NAMALWA (cell line): ENCODE measurements around the gene PHLDA3.

ENCODE experiments used
- DNase-seq: peaks from one replicate; pipeline ENCODE4 v3.0.0-alpha.2; 2015; ENCODE audit warnings: low spot score

PHLDA3 gene

DNA sequence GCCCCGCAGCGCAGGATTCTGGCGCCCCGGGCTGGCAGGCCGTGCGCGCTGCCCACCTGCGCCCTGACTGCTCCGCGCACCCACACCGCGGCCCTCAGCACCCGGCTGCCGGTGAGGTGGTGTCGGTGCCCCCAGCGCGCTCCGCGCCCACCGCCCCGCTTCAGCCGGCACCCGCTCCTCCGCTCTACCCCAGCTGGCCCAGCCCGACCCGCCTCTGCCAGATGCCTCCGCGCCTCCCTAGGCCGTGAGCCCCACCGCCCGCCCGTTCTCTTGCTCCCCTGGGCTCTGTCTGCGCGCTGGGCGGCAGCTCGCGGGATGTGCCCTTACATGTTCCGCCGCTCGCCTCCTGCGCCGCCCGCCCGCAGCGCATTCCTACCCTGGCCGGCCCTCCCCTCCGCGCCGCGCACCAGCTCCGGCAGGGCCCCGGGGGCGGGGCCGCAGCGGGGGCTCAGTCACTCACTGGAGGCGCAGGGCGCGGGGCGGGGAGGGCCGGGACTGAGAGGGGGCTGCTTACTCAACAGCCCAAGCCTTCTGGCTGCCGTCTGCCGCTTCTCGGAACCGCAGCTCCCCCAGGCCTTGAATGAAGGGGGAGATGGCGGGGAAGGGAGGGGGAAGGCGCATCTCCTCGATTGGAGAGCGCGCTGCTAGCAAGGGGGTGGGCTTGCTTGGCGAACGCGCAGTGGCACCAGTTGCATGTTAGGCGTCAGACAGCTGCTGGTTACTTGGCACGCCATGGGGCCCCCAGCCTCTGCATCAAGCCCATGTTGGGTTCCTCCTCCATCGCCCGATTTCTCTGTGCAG is at the start of gene PHLDA3:
PHLDA3 (minus strand) TSS at position 345 of the 801 bp plus-strand sequence. CDS start 402 bp downstream, outside the sequence.
- no peak for DNase-seq

DNA sequence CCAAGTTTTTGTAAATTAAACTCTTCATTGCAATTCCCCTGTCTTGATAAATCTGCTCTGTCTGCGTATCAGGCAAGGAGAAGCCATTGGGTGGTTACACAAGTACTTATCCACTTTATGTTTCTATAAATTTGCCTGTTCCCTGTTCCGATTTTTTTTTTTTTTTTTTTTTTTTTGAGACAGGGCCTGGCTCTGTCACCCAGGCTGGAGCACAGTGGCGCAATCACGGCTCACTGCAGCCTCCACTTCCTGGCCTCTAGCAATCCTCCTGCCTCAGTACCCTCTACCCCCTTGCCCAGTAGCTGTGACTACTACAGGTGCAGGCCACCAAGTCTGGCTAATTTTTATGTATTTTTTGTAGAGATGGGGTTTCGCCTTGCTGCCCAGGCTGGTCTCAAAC is 49.1 kb upstream of the PHLDA3 start:
- no peak for DNase-seq

DNA sequence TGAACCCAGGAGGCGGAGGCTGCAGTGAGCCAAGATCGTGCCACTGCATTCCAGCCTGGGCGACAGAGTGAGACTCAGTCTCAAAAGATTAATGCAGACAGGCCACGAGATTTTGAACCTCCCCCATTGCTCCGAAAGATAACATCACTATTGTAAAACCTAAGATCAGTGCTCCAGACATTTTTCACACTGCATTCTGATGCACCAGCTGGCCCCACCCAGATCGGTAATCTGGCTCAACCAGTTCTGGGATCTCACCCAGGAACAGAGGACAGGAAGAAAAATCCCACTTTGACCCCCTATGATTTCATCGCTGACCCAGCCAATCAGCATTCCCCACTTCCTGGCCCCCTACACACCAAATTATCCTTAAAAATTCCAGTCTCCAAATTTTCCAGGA is 48.6 kb upstream of the PHLDA3 start:
- DNase-seq: no peak

DNA sequence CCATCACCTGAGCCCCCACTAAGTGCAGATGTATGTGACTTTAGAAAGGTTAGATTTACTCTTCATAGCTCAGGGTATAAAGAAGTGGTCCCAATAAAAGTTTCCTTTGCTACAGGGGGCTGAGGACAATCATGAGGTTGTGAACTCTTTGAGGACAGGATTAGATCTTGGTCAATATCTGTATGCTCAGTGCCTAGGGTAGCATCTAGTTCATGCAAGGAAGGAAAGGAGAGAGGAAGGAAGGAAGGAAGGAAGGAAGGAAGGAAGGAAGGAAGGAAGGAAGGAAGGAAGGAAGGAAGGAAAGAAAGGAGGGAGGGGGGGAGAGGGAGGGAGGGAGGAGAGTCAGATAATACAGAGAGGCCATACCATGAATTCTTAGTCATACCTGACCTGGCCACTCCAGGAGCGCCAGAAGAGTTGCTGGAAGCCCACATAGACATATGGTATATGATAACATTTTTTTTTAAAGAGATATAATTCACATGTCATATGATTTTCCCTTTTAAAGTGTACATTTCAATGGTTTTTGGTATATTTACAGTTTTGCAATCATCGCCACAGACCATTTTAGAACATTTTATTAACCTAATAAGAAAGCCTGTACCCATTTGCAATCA is 47.6 kb upstream of the PHLDA3 start:
- DNase-seq: no peak

DNA sequence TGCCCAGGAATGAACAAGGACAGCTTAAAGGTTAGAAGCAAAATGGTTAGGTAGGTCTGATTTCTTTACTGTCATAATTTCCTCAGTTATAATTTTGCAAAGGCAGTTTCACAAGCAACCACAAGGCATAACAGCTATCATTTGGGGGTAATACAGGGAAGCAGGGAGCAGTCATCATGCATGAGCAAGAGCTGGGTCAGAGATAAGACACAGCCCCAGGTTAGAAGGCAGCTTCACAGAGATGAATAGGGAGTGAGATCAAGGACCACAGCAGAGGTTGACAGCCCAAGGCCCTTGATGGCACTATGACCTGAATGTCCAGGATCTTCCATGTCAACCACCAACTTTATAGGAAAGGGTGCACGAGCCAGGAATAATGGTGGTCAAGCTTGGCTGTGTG is 46.9 kb upstream of the PHLDA3 start:
- no peak for DNase-seq

DNA sequence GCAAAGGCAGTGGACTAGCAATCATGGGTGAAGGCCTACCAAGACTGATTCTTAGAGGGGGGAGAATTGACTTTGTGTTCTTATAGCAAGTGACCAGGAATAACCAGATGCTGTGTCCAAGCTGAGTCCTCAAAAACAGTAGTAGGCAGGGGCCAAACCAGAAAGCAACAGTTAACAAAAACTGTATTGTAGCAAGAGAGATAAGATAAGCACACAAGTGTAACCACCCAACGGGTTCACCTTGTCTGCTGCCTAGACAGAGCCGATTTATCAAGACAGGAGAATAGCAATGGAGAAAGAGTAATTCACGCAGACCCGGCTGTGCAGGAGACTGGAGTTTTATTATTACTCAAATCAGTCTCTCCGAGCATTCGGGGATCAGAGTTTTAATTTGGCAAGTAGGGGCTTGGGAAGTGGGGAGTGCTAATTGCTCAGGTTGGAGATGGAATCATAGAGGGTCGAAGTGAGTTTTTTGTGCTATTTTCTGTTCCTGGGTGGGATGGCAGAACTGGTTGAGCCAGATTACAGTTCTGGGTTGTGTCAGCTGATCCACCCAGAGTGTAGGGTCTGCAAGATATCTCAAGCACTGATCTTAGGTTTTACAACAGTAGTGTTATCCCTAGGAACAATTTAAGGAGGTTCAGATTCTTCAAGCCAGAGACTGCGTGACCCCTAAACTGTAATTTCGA is 46.2 kb upstream of the PHLDA3 start:
- DNase-seq: no peak

DNA sequence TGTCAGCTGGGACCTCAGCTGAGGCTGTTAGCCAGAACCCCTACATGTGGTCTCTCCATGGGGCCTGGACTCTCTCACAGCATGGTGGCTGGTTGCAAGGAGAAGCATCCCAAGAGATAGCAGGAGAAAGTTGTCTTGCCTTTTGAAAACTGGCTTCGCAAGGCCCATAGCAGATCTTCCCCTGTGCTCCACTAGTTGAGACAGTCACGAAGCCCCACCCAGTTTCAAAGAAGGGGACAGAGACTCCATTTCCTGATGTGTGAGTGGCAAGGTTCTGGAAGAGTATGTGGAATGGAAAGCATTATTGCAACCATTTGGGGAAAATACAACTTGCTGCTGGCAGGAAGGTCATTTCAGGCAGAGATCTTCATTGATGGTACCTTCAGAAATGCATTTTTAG is 45.5 kb upstream of the PHLDA3 start:
- no peak for DNase-seq

DNA sequence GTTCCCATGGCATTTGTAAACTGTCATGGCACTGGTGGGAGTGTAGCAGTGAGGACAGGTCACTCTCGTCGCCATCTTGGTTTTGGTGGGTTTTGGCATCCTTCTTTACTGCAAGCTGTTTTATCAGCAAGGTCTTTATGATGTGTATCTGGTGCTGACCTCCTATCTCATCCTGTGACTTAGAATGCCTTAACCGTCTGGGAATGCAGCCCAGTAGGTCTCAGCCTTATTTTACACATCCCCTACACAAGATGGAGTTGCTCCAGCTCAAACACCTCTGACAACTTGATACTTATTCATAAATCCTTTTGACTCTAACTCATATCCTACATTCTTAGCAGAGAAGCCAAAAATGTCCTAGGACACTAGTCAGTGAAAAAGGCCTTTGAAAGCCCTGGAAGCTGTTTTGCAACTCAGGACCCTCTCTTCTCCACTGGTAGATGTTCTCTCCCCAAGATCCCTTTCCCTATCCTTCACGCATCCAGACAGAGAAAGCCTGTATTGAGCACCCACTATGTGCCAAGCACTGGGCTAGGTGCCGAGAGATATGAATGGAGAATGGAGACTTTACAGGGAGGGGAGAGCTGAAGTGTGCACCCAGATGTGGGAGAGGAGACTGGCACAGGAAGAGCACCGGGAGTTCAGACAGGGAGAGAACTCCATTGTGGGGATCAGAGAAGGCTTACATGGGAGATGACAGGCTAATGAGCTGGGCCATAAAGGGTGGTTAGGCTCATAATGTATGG is 44.7 kb upstream of the PHLDA3 start:
- no peak for DNase-seq

DNA sequence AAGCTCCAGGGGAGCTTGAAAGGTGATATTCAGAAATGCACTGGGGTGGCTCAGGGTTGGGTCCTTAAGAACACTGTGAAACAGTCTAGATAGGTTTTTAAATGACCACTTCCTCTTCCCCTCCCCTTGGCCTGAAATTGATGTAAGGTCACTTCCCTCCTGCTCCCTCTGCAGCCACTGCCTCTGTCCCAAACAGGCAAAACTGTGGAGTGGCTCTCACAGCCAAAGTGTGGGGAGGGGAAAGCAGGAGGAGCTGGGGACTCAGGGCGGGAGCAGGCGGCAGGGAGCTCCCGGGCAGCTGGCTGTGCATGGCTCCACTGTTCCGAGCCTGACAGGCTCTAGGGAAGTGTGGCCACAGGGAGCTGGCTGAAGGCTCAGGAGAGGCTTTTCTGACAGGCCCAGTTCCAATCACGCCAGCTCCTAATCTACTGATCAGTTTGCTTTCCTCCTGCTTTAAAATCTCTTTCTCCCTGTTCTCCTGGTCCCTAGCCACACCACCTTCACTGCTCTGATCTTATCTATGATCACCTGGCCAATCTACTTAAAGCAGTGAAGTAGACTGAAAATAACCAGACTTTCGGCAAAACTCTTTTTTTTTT is 43.1 kb upstream of the PHLDA3 start:
- DNase-seq: no peak

DNA sequence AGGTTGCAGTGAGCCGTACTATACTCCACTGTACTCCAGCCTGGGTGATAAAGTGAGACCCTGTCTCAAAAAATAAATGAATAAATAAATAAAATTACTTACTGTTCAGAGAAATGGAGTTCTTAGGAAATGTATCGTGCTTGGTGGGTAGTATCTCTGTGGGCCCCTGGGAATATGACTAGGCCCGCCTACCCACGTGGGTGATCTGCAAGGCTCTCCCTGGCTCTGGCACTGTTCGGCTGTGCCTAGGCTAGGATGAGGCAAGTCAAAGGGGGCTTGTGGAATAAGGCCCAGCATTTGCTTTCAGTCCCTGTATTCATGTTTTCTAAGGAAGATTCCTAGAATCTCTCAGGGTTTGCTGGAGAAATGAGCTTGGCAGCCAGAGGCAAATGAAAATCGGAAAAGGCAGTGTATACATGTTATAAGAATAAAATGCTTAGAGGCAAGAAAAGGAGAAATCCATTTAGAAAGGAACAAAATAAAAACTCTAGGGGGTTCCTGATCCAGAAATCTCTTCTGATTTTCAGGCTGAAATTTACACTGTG is 42.5 kb upstream of the PHLDA3 start:
- DNase-seq: no peak

DNA sequence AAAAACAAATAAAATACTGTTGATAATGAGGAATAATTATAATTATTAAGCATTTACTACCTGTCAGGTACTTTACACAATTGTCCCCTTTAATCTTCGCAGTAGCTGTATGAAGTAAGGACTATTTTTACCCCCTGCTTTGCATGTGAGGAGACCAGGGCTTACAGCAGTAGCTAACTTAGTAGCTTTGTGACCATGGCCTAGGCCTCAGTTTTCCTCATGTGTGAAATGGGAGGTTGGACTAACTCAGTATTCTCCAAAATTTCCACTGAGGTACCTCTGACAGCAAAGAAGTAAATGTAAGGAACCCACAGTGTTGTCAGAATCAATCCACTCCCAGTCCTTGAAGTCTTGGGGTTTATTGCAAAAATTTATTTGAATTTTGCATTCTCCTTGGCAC is 41.7 kb upstream of the PHLDA3 start:
- no peak for DNase-seq

DNA sequence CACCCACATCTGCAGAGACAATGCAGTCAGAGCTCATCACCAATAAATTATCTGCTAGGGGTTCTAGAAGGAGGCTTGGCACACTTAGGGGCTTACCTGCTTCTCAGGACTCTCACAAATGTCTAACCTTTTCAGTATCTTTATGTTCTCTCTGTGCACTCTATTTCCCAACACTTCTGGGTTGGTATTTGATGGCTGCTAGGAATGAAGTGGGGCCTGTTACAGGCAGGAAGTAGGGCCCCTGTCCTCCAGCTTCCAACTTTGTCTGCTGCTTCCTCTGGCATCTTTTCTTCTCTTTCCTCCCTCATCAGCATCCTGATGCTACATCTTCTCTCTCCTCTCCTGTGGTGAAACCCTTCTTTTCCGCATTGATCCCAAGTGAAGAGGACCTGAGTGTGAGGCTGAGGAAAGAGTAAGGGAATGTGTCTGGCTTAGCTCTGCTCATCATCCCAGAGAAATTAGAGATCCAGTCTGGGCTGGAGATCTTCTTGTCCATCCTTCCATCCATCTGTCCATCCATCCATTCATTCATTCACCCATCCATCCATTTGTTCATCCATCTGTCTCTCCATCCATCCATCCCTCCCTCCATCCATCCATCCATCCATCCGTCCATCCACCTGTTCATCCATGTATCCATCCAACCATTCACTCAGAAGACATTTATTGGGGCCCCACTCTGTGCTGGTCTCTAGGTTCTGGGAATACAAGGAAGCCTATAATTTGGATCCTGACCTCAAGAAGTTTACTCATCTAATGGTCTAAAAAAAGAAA is 40.8 kb upstream of the PHLDA3 start:
- DNase-seq: no peak

DNA sequence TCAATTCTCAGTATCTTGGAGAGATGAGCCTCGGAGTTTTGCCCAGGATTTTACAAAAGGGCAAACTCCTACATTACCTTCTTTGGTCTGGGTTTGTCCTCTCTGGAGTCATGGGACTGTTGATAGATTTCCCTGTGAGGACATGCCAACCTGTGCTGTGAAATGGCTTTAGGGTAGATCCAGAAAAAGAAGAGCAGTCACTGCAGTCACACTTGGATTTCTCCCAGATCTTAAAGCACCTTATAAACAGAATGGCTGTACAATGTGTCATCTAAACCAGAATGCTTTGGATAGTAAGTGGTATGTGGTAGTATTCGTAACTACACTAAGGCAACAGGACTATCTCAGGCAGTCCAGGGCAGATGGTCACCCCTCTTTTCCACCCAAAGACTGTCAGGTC is 39.8 kb upstream of the PHLDA3 start:
- DNase-seq: no peak

DNA sequence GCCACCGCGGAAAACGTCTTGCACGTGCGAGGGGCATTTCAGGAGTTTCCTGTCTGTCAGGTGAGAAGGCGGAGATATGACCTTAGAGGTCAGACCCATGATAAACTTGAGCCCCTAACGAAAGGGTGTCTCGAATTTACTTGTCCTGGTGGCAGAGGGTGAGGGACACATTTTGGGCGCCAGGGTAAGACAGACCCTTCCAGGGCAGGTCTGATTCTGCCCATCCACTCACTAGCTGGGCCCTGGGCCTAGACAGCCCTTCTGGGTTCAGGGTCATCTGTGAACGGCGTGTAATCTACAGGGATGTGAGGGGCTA is 38.3 kb upstream of the PHLDA3 start:
- DNase-seq: no peak

DNA sequence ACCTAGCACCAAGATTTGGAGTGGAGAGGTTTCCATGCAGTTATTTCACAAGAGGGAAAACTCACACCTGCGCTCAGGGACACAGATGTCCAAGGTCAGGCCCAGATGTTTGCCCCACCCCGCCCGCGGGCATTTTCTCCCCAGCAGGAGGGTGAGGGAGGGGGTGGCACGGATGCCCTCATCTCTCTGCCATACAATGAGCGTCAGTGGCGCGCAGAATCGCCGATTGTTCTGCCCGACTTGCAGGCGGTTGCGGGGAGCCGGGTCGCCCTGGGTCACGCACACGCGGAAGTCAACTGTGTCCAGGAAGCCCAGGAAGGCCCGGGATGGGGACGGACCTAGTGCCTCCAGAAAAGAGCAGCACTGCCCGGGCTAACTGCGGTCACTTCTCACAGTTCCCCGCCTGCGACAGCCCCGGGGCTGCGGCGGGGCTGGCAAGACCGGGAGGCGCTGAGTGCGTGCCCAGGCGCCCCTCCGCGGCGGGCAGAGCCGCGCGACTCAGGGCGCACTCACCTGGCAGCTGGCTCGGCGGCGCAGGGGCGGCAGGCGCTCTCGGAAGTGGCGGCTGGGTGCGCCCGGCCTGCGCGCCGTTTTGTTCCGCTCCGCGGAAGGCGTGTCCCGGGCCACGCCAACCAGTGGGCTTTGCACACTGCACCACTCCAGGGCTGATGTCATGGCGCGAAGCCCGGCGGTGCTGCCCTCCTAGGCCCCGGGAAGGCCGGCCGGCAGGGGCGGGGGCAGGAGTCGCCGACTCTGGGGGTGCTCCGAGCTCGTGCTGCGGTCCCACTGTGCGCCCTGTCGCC is 37.8 kb upstream of the PHLDA3 start, which contains the start of gene CSRP1:
CSRP1 (minus strand) TSS at position 567 of the 803 bp plus-strand sequence. CDS start 10,820 bp downstream, outside the sequence.
- peak; percentile 64 for DNase-seq

DNA sequence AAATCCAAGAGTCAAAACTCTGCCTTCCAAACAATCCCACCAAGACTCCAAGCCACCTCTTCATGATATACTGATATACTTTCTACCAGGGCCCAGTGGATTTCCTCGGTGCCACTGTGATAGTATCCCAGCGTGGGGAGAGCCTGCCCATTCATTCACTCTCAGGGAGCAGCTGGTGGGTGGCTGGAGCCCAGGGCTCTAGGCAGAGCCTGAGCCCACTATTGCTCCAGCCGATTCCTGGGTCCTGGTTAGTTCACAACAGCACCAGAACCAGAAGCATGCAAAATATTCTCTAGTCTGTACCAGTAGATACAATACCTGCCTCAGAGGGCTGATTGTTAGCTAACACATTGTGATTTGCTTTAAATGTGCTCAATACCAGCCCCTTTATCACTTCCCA is 37.1 kb upstream of the PHLDA3 start:
- DNase-seq: no peak

DNA sequence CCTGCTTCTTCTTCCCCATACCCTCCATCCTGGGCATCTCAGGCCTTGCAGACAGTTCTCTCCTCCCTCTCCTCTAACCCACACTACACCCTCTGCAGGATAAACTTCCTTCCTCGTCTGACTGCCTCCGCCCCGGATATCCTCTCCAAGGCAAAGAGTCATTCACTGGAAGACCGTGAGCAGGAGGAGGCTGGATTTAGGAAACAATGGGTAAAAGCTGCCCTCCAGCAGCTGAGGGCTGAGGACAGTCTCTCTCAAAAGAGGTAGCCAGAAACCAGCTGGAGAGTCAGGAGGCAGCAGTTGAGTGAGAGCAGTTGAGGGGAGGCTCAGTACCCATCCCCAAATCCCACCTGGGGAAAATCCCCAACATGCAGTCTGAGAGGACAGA is 36.5 kb upstream of the PHLDA3 start:
- DNase-seq: no peak

DNA sequence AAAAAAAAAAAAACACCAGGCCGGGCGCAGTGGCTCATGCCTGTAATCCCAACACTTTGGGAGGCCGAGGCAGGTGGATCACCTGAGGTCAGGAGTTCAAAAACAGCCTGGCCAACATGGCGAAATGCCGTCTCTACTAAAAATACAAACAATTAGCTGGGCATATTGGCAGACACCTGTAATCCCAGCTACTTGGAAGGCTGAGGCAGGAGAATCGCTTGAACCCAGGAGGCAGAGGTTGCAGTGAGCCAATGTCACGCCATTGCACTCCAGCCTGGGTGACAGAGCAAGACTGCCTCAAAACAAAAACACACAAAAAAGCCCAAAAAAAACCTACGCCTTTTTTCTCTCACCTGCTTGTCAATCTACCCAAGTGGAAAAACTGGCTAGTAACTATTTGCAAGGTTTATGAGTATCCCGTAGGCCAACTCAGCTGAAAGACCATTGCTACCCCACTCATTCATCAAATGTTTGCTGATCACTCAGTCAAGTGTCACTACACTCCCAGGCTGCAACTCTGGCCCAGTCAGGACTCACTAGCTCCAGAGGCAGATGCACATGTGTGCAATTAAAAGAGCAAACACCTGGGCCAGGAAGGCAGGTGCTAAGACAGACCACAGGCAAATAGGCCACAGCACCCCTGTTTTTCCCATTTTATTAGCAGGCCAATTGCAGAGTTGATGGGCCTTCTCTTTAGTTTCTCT is 36.0 kb upstream of the PHLDA3 start:
- no peak for DNase-seq

DNA sequence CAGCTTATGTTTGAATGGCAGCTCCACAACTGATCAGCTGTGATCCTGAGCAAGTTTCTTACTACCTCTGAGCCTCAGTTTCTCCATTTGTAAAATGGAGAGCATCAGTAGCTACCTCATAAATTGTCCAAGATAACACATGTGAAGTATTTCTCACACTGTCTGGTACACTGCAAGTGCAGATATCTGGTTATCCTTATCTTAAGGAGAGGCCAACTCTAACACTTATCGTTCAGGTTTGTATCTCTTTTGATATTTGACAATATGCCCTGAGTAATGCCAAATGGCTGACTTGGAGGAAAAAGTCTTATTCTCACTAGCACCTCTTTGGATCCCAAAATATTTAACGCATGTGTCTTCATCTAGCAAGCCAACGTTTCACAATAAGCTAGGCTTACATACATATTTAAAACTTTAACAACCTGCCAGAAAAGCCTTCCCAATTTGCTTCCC is 35.2 kb upstream of the PHLDA3 start:
- no peak for DNase-seq
